LNCaP clone FGC (cell line): Measurements from ENCODE around the gene PREP.

Source experiments
- DNase-seq: peaks from one replicate; pipeline ENCODE4 v3.0.0-alpha.2; 2011; ENCODE audit warnings: low read depth
- H3K4me3 ChIP-seq: 2 replicates; pipeline ENCODE4 v1.5.1; 2011; ENCODE audit warnings: mild to moderate bottlenecking, low read depth, low read length, control low read depth
- CTCF ChIP-seq: IDR thresholded peaks from 2 replicates; pipeline ENCODE4 v1.5.1; 2012; ENCODE audit warnings: mild to moderate bottlenecking; ENCODE audit not compliant: control insufficient read depth, insufficient read depth; ENCODE audit errors: extremely low read depth

PREP gene

GRCh38 chr6:105321728-105322127 lies 81.2 kb downstream of the PREP start:
- no peak for DNase-seq
- no peak for TF ChIP-seq CTCF
- H3K4me3 ChIP-seq = no peak overlapping the region

GRCh38 chr6:105321207-105321606 lies 81.7 kb downstream of the PREP start:
- H3K4me3 ChIP-seq = no peak overlapping the region
- DNase-seq = peak; percentile 97
- TF ChIP-seq CTCF = no peak

GRCh38 chr6:105320765-105321164 lies 82.1 kb downstream of the PREP start:
- H3K4me3 ChIP-seq = no peak overlapping the region
- DNase-seq = no peak
- TF ChIP-seq CTCF = no peak

- no peak for TF ChIP-seq CTCF
- H3K4me3 ChIP-seq = no peak overlapping the region
- no peak for DNase-seq
These were observed 82.6 kb downstream of the PREP start for GRCh38 chr6:105320271-105320670.

- H3K4me3 ChIP-seq = no peak overlapping the region
- no peak for DNase-seq
- TF ChIP-seq CTCF = no peak
These were observed 83.6 kb downstream of the PREP start for GRCh38 chr6:105319331-105319730.

GRCh38 chr6:105318660-105319059 lies 84.2 kb downstream of the PREP start:
- no peak overlapping the region for H3K4me3 ChIP-seq
- TF ChIP-seq CTCF = no peak
- no peak for DNase-seq
